Uterus (tissue), 4 donors: ENCODE results near the gene DOP1A. TPM values are rescaled to one million over a fixed set of nuclear protein-coding genes. Genes with fewer than 3 reads are reported as not detected.

Experiments
- DNase-seq, 2 donors: peaks; one replicate each; pipeline ENCODE4 v3.0.0-alpha.2; 2019 to 2020
- H3K27ac ChIP-seq, 2 donors: fragments of 200-600 bp; sonication (generic); 1 replicate in 1 of 2; 2 replicates in 1 of 2; pipeline ENCODE4 v1.5.1; 2016 to 2018
- H3K27me3 ChIP-seq, 2 donors: fragments of 200-600 bp; sonication (generic); one replicate each; pipeline ENCODE4 v1.5.1; 2018 to 2019; ENCODE audit warnings: control low read depth in 1 of 2
- H3K36me3 ChIP-seq, 2 donors: fragments of 200-600 bp; sonication (generic); one replicate each; pipeline ENCODE4 v1.5.1; 2019; ENCODE audit warnings: control low read depth in 1 of 2
- H3K4me1 ChIP-seq, 2 donors: fragments of 200-600 bp; sonication (generic); one replicate each; pipeline ENCODE4 v1.5.1; 2018 to 2019; ENCODE audit warnings: control low read depth in 1 of 2
- H3K4me3 ChIP-seq, 2 donors: fragments of 200-600 bp; sonication (generic); 1 replicate in 1 of 2; 2 replicates in 1 of 2; pipeline ENCODE4 v1.5.1; 2018 to 2019; ENCODE audit warnings: mild to moderate bottlenecking in 1 of 2
- H3K9me3 ChIP-seq, 2 donors: fragments of 200-600 bp; sonication (generic); one replicate each; pipeline ENCODE4 v1.5.1; 2019; ENCODE audit warnings: control low read depth in 1 of 2
- CTCF ChIP-seq, 4 experiments: fragments of 200-600 bp in 2 of 4; fragments of 450-650 bp in 2 of 4; sonication (generic) in 2 of 4; IDR thresholded peaks; one replicate each; pipeline ENCODE4 v1.5.1; 2016 to 2019; ENCODE audit warnings: antibody characterized with exemption in 4 of 4, mild to moderate bottlenecking in 2 of 4, moderate library complexity in 1 of 4
- POLR2A ChIP-seq, 2 donors: fragments of 450-650 bp; IDR thresholded peaks; one replicate each; pipeline ENCODE4 v1.6.1; 2016; ENCODE audit warnings: antibody characterized with exemption in 2 of 2, mild to moderate bottlenecking in 1 of 2, moderate library complexity in 1 of 2
- intact Hi-C: fragments of 100-400 bp; cut with DNase I; formaldehyde crosslinking; loops from one replicate; pipeline ENCODE4 v1.15.1; 2023; ENCODE audit warnings: low total_unique reads
- total RNA-seq, 4 donors: library from RNA; depleted of rRNA in 3 of 4; stranded (reverse); fragments of >200 nt in 3 of 4; gene quantifications; one replicate each; pipeline versions ENCODE4 v1.1.0 to v1.2.4, GENCODE V29; 2014 to 2023
- donor health status: DM: yes; HTN: yes; CAD: no.

Gene DOP1A
- total RNA-seq, 4 donors from 2014 or later: 12.9 to 88.8 (median 31.7) TPM

GRCh38 chr6:83138758-83139157, 71.3 kb downstream of the DOP1A start:
- intact Hi-C loops: no loop called here
- Histone ChIP-seq H3K27me3 (no peaks in the 10 kb centered on the region), H3K9me3 (no peaks in the 10 kb centered on the region), H3K4me1 (no peaks in the 10 kb centered on the region), H3K27ac (no peak overlapping the region), H3K36me3 (no peaks in the 10 kb centered on the region), H3K4me3 (no peak overlapping the region)
- TF ChIP-seq CTCF (IDR thresholded peaks at IDR 0.05) (no peak), POLR2A (IDR thresholded peaks at IDR 0.05) (no peak)
- DNase-seq: no peak

GRCh38 chr6:83151114-83151513, 83.6 kb downstream of the DOP1A start:
- TF ChIP-seq POLR2A (IDR thresholded peaks at IDR 0.05) (no peak), CTCF (IDR thresholded peaks at IDR 0.05) (no peak)
- no peaks in the 10 kb centered on the region for H3K36me3 ChIP-seq

GRCh38 chr6:83152913-83153312, 85.4 kb downstream of the DOP1A start:
- DNase-seq: no peak
- intact Hi-C loops: no loop called here
- Histone ChIP-seq H3K27ac (no peak overlapping the region), H3K4me3 (no peak overlapping the region), H3K36me3 (no peaks in the 10 kb centered on the region), H3K27me3 (no peaks in the 10 kb centered on the region), H3K9me3 (no peaks in the 10 kb centered on the region), H3K4me1 (no peaks in the 10 kb centered on the region)
- TF ChIP-seq POLR2A (IDR thresholded peaks at IDR 0.05) (no peak), CTCF (IDR thresholded peaks at IDR 0.05) (no peak)

More at GRCh38 chr6:83151114-83151513, 83.6 kb downstream of the DOP1A start:
- DNase-seq: no peak
- no peak overlapping the region for H3K4me3 ChIP-seq
- no peaks in the 10 kb centered on the region for H3K4me1 ChIP-seq
- intact Hi-C loops: no loop called here
- H3K9me3 ChIP-seq: no peaks in the 10 kb centered on the region
- no peaks in the 10 kb centered on the region for H3K27me3 ChIP-seq
- H3K27ac ChIP-seq: no peak overlapping the region

GRCh38 chr6:83153883-83154521, 86.5 kb downstream of the DOP1A start:
- Histone ChIP-seq H3K4me3 (no peak overlapping the region), H3K27ac (no peak overlapping the region), H3K9me3 (no peaks in the 10 kb centered on the region), H3K27me3 (no peaks in the 10 kb centered on the region), H3K4me1 (no peaks in the 10 kb centered on the region), H3K36me3 (no peaks in the 10 kb centered on the region)
- TF ChIP-seq POLR2A (IDR thresholded peaks at IDR 0.05) (no peak), CTCF (IDR thresholded peaks at IDR 0.05) (no peak)
- DNase-seq: no peak
- intact Hi-C loops: no loop called here

GRCh38 chr6:83155794-83156193, 88.3 kb downstream of the DOP1A start:
- no peaks in the 10 kb centered on the region for H3K4me1 ChIP-seq
- intact Hi-C loops: no loop called here
- no peak overlapping the region for H3K27ac ChIP-seq
- no peak for DNase-seq
- TF ChIP-seq POLR2A (IDR thresholded peaks at IDR 0.05) (no peak), CTCF (IDR thresholded peaks at IDR 0.05) (no peak)
- H3K36me3 ChIP-seq: no peaks in the 10 kb centered on the region
- no peaks in the 10 kb centered on the region for H3K9me3 ChIP-seq
- H3K27me3 ChIP-seq: no peaks in the 10 kb centered on the region
- no peak overlapping the region for H3K4me3 ChIP-seq
